Measurements from ENCODE around the gene INO80B. TPM values are rescaled to one million over a fixed set of nuclear protein-coding genes. Genes with fewer than 3 reads are reported as not detected.

INO80B gene
- total and polyA plus RNA-seq, 9 of the 15 experiments (the other 6 are each of a cell fraction or from before 2014, with no cell fraction given) = 0.41 to 22.6 (median 9.0) TPM

DNA sequence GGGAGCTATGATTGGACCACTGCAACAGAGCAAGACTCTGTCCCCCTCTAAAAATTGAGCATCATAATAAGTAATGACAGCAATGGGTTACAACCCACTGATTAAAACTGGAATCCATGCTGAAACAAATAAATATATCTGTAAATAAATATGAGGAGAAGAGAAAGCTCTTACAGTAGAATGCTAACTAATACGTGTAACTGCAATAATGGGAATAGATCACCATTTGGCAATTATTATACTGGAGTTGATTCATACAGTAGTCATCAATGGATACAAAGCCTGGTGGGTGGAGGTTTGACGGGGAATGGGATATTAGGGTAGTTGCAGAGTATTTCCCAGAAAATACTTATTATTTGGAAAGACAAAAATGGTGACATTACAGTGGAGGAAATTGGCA lies 6.1 kb upstream of the INO80B start:
- no peaks in the 10 kb centered on the region for H3K36me3 ChIP-seq (ENCODE audit: control insufficient read depth, insufficient read depth, low read length)
- no TSS peak for BruUV-seq (replicated peaks)
- DNase-seq (ENCODE audit: extremely low read depth in 1 of 4, low spot score in 3 of 4) (no peak), ATAC-seq (no peak), FAIRE-seq (no peak)
- H3K27me3 ChIP-seq (ENCODE audit: control insufficient read depth in 2 of 2, insufficient read depth in 2 of 2, low read length in 2 of 2) = no peaks in the 10 kb centered on the region
- H3K4me1 ChIP-seq (replicated peaks in 1 of 2; ENCODE audit: control insufficient read depth in 2 of 2, insufficient read depth in 2 of 2, low read length in 2 of 2) = peaks cover 8% of the 10 kb centered on the region in 2 experiments; a peak in 3 of 5 replicates
- 61% methylated on average over 2 of the region's 2 CpGs for WGBS (ENCODE audit: insufficient coverage, low coverage, missing lambda C conversion rate)
- H3K79me2 ChIP-seq (ENCODE audit: control insufficient read depth, insufficient read depth, low read length) = no peaks in the 10 kb centered on the region
- in situ Hi-C loops (cut with MboI) (no loop called here), intact Hi-C loops (cut with micrococcal nuclease) (no loop called here)
- CTCF ChIA-PET (ENCODE audit: low intra/inter-chr PET ratio) = no interaction called here
- no peaks in the 10 kb centered on the region for H4K20me1 ChIP-seq (replicated peaks; ENCODE audit: control insufficient read depth, insufficient read depth, low read length)
- no peak overlapping the region for H3K9ac ChIP-seq (ENCODE audit: insufficient read depth in 1 of 2, low read depth in 2 of 2, low read length in 2 of 2)
- TF ChIP-seq CEBPB (tag; IDR thresholded peaks at IDR 0.05) (0 out of 2 replicates have a peak, but pooled peaks have one; percentile 0), DMBX1 (CRISPR knock-in tag; IDR thresholded peaks at IDR 0.05; ENCODE audit: borderline replicate concordance) (no peak)
- H3K4me3 ChIP-seq = no peak overlapping the region
- no peak overlapping the region for H2AFZ ChIP-seq (ENCODE audit: low read depth, low read length)
- POLR2A ChIA-PET = interaction anchor here (0.7 to 2.6 kb wide), 3 partner anchors 9 to 72 kb away, joined by 3 to 9 read pairs (median 3); partner anchors contain the start of gene WBP1
- H3K9me1 ChIP-seq (ENCODE audit: control insufficient read depth, insufficient read depth, low read length) = no peaks in the 10 kb centered on the region
- no peak overlapping the region for H3K4me2 ChIP-seq (ENCODE audit: insufficient read depth, low read length)
- H3K9me3 ChIP-seq (replicated peaks; ENCODE audit: control insufficient read depth, insufficient read depth, low read depth, low read length) = no peaks in the 10 kb centered on the region
- no peak overlapping the region for H3K27ac ChIP-seq (ENCODE audit: extremely low read depth, low read depth, low read length)

DNA sequence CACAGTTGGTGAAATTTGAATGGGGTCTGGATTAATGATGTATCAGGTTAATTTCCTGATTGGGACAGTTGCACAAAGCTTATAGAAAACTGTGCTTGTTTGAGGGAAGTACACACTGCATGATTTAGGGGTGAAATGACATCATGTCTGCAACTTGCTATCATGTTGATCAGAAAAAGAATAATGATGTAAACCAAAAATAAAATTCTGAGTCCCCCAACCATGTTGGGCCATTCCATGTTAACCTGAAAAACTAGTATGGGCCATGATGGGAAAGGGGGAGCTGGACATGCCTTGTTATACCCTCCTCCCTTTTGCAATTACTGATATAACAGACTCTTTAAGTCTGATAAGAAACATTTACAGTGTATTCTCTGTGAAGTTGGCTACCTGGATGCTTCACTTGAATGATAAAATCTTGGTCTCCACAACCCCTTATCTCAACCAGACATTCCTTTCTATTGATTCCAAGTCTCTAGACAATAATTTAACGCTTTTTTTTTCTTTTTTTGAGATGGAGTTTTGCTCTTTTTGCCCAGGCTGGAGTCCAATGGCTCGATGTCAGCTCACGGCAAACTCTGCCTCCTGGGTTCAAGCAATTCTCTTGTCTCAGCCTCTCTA lies 4.2 kb upstream of the INO80B start:
- ATAC-seq (no peak), FAIRE-seq (no peak), DNase-seq (ENCODE audit: extremely low read depth in 1 of 4, low spot score in 3 of 4) (no peak)
- 29% methylated on average over 3 of the region's 3 CpGs for WGBS (ENCODE audit: insufficient coverage, low coverage, missing lambda C conversion rate)
- intact Hi-C loops (cut with micrococcal nuclease) = no loop called here
- H3K9me1 ChIP-seq (ENCODE audit: control insufficient read depth, insufficient read depth, low read length) = no peaks in the 10 kb centered on the region
- ChIA-PET POLR2A (interaction anchor here (0.6 to 2.6 kb wide), 2 partner anchors 11 to 20 kb away, joined by 3 to 9 read pairs; no protein-coding TSS in a partner anchor), CTCF (ENCODE audit: low intra/inter-chr PET ratio) (no interaction called here)
- in situ Hi-C loops (cut with MboI) = no loop called here
- H3K4me3 ChIP-seq = no peak overlapping the region
- H3K27ac ChIP-seq (ENCODE audit: extremely low read depth, low read depth, low read length) = no peak overlapping the region
- H3K9ac ChIP-seq (ENCODE audit: insufficient read depth in 1 of 2, low read depth in 2 of 2, low read length in 2 of 2) = no peak overlapping the region
- H3K79me2 ChIP-seq (ENCODE audit: control insufficient read depth, insufficient read depth, low read length) = peaks cover 7% of the 10 kb centered on the region; the same call in 1 of the 3 replicates
- H3K4me2 ChIP-seq (ENCODE audit: insufficient read depth, low read length) = no peak overlapping the region
- no TSS peak for BruUV-seq (replicated peaks)
- H3K36me3 ChIP-seq (ENCODE audit: control insufficient read depth, insufficient read depth, low read length) = no peaks in the 10 kb centered on the region
- H3K9me3 ChIP-seq (replicated peaks; ENCODE audit: control insufficient read depth, insufficient read depth, low read depth, low read length) = no peaks in the 10 kb centered on the region
- H4K20me1 ChIP-seq (replicated peaks; ENCODE audit: control insufficient read depth, insufficient read depth, low read length) = no peaks in the 10 kb centered on the region
- H2AFZ ChIP-seq (ENCODE audit: low read depth, low read length) = no peak overlapping the region
- peaks cover 5 to 8% of the 10 kb centered on the region in 2 experiments; a peak in 4 of 5 replicates for H3K4me1 ChIP-seq (replicated peaks in 1 of 2; ENCODE audit: control insufficient read depth in 2 of 2, insufficient read depth in 2 of 2, low read length in 2 of 2)
- no peaks in the 10 kb centered on the region for H3K27me3 ChIP-seq (ENCODE audit: control insufficient read depth in 2 of 2, insufficient read depth in 2 of 2, low read length in 2 of 2)
- TF ChIP-seq, protein P1, sequence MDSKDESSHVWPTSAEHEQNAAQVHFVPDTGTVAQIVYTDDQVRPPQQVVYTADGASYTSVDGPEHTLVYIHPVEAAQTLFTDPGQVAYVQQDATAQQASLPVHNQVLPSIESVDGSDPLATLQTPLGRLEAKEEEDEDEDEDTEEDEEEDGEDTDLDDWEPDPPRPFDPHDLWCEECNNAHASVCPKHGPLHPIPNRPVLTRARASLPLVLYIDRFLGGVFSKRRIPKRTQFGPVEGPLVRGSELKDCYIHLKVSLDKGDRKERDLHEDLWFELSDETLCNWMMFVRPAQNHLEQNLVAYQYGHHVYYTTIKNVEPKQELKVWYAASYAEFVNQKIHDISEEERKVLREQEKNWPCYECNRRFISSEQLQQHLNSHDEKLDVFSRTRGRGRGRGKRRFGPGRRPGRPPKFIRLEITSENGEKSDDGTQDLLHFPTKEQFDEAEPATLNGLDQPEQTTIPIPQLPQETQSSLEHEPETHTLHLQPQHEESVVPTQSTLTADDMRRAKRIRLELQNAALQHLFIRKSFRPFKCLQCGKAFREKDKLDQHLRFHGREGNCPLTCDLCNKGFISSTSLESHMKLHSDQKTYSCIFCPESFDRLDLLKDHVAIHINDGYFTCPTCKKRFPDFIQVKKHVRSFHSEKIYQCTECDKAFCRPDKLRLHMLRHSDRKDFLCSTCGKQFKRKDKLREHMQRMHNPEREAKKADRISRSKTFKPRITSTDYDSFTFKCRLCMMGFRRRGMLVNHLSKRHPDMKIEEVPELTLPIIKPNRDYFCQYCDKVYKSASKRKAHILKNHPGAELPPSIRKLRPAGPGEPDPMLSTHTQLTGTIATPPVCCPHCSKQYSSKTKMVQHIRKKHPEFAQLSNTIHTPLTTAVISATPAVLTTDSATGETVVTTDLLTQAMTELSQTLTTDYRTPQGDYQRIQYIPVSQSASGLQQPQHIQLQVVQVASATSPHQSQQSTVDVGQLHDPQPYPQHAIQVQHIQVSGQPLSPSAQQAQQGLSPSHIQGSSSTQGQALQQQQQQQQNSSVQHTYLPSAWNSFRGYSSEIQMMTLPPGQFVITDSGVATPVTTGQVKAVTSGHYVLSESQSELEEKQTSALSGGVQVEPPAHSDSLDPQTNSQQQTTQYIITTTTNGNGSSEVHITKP (IDR thresholded peaks at IDR 0.05; ENCODE audit: partially characterized antibody) = peak; percentile 51
- TF ChIP-seq ZNF785 (CRISPR knock-in tag; IDR thresholded peaks at IDR 0.05) = no peak
- TF ChIP-seq, protein P2, sequence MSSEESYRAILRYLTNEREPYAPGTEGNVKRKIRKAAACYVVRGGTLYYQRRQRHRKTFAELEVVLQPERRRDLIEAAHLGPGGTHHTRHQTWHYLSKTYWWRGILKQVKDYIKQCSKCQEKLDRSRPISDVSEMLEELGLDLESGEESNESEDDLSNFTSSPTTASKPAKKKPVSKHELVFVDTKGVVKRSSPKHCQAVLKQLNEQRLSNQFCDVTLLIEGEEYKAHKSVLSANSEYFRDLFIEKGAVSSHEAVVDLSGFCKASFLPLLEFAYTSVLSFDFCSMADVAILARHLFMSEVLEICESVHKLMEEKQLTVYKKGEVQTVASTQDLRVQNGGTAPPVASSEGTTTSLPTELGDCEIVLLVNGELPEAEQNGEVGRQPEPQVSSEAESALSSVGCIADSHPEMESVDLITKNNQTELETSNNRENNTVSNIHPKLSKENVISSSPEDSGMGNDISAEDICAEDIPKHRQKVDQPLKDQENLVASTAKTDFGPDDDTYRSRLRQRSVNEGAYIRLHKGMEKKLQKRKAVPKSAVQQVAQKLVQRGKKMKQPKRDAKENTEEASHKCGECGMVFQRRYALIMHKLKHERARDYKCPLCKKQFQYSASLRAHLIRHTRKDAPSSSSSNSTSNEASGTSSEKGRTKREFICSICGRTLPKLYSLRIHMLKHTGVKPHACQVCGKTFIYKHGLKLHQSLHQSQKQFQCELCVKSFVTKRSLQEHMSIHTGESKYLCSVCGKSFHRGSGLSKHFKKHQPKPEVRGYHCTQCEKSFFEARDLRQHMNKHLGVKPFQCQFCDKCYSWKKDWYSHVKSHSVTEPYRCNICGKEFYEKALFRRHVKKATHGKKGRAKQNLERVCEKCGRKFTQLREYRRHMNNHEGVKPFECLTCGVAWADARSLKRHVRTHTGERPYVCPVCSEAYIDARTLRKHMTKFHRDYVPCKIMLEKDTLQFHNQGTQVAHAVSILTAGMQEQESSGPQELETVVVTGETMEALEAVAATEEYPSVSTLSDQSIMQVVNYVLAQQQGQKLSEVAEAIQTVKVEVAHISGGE (CRISPR knock-in tag; IDR thresholded peaks at IDR 0.05) = no peak
- no peak for TF ChIP-seq CC2D1A (IDR thresholded peaks at IDR 0.05)
- no peak for TF ChIP-seq BRD9 (IDR thresholded peaks at IDR 0.05; ENCODE audit: low read depth, partially characterized antibody)

Data from K562 (cell line).